ENCODE data around the gene ZNF384. TPM values are rescaled to one million over a fixed set of nuclear protein-coding genes. Genes with fewer than 3 reads are reported as not detected.
A peak's percentile ranks its signal among the peaks of the same experiment; 100 is the strongest.

The ZNF384 gene
- total and polyA plus RNA-seq, 11 donors = 15.0 to 38.1 (median 25.2) TPM

GRCh38 chr12:6643569-6644256 lies 45.5 kb downstream of the ZNF384 start:
- TF ChIP-seq POLR2A (IDR thresholded peaks at IDR 0.05) = no peak
- TF ChIP-seq, protein P1, sequence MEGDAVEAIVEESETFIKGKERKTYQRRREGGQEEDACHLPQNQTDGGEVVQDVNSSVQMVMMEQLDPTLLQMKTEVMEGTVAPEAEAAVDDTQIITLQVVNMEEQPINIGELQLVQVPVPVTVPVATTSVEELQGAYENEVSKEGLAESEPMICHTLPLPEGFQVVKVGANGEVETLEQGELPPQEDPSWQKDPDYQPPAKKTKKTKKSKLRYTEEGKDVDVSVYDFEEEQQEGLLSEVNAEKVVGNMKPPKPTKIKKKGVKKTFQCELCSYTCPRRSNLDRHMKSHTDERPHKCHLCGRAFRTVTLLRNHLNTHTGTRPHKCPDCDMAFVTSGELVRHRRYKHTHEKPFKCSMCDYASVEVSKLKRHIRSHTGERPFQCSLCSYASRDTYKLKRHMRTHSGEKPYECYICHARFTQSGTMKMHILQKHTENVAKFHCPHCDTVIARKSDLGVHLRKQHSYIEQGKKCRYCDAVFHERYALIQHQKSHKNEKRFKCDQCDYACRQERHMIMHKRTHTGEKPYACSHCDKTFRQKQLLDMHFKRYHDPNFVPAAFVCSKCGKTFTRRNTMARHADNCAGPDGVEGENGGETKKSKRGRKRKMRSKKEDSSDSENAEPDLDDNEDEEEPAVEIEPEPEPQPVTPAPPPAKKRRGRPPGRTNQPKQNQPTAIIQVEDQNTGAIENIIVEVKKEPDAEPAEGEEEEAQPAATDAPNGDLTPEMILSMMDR (IDR thresholded peaks at IDR 0.05) = no peak
- peaks cover 0 to 10% (median 0%) of the 10 kb centered on the region in 12 donors for H3K9me3 ChIP-seq
- peaks cover 0 to 66% (median 2%) of the 10 kb centered on the region in 12 donors for H3K4me1 ChIP-seq
- peaks cover 0 to 10% (median 8%) of the 10 kb centered on the region in 9 donors for H3K36me3 ChIP-seq
- WGBS, 4 donors = 80 to 93% (median 85%) methylated on average over 6 of the region's 6 CpGs
- intact Hi-C loops (cut with DNase I) = loop anchor here in 3 of 10 donors (2.0 to 10.0 kb wide), 3 partner anchors 25 to 79 kb away; partner anchors contain the start of gene NOP2 (in 1 of the 3)
- peak overlapping the region in 2 of 12 donors; percentile 66 to 91 for H3K27ac ChIP-seq
- ATAC-seq (peak in 2 of 4 donors; percentile 26 to 45), DNase-seq (peak in 2 of 5 donors; percentile 23 to 39)
- H3K27me3 ChIP-seq = peaks cover 0 to 6% (median 0%) of the 10 kb centered on the region in 9 donors
- no peak overlapping the region for H3K4me3 ChIP-seq

GRCh38 chr12:6641131-6641530 lies 48.0 kb downstream of the ZNF384 start:
- Histone ChIP-seq H3K4me3 (no peak overlapping the region), H3K4me1 (peaks cover 0 to 70% (median 0%) of the 10 kb centered on the region in 12 donors), H3K36me3 (no peaks in the 10 kb centered on the region), H3K9me3 (peaks cover 0 to 10% (median 0%) of the 10 kb centered on the region in 12 donors), H3K27me3 (peaks cover 0 to 6% (median 0%) of the 10 kb centered on the region in 9 donors), H3K27ac (no peak overlapping the region)
- 43 to 71% (median 56%) methylated on average over 4 of the region's 4 CpGs for WGBS, 4 donors
- intact Hi-C loops (cut with DNase I) = loop anchor here in 1 of 10 donors (10.0 kb wide), 1 partner anchor 76 kb away; the partner anchor contains the start of gene NOP2
- ATAC-seq = no peak
- no peak for DNase-seq
- TF ChIP-seq, protein P1 (IDR thresholded peaks at IDR 0.05) = no peak
- TF ChIP-seq POLR2A (IDR thresholded peaks at IDR 0.05) = no peak

- ATAC-seq = no peak
- TF ChIP-seq, protein P1 (IDR thresholded peaks at IDR 0.05) = no peak
- TF ChIP-seq POLR2A (IDR thresholded peaks at IDR 0.05) = no peak
- H3K4me1 ChIP-seq = peaks cover 0 to 74% (median 0%) of the 10 kb centered on the region in 12 donors
- no peak overlapping the region for H3K27ac ChIP-seq
- 79 to 94% (median 92%) methylated on average over 1 to 4 of the region's 4 CpGs for WGBS, 4 donors
- DNase-seq = no peak
- intact Hi-C loops (cut with DNase I) = loop anchor here in 1 of 10 donors (10.0 kb wide), 1 partner anchor 76 kb away; the partner anchor contains the start of gene NOP2
- no peak overlapping the region for H3K4me3 ChIP-seq
- H3K36me3 ChIP-seq = no peaks in the 10 kb centered on the region
- peaks cover 0 to 10% (median 0%) of the 10 kb centered on the region in 12 donors for H3K9me3 ChIP-seq
- H3K27me3 ChIP-seq = peaks cover 0 to 6% (median 0%) of the 10 kb centered on the region in 9 donors
These were observed 48.7 kb downstream of the ZNF384 start for GRCh38 chr12:6640497-6640896.

GRCh38 chr12:6639151-6639801 lies 49.9 kb downstream of the ZNF384 start:
- WGBS, 4 donors = 66 to 77% (median 71%) methylated on average over 9 to 11 of the region's 11 CpGs
- no peak overlapping the region for H3K4me3 ChIP-seq
- peak overlapping the region in 1 of 12 donors; percentile 66 for H3K27ac ChIP-seq
- peaks cover 0 to 5% (median 0%) of the 10 kb centered on the region in 12 donors for H3K9me3 ChIP-seq
- TF ChIP-seq POLR2A (IDR thresholded peaks at IDR 0.05) = no peak
- TF ChIP-seq, protein P1 (IDR thresholded peaks at IDR 0.05) = no peak
- intact Hi-C loops (cut with DNase I) = no loop called here
- peaks cover 0 to 6% (median 0%) of the 10 kb centered on the region in 9 donors for H3K27me3 ChIP-seq
- DNase-seq = no peak
- peak in 1 of 4 donors; percentile 8 for ATAC-seq
- no peaks in the 10 kb centered on the region for H3K36me3 ChIP-seq
- H3K4me1 ChIP-seq = peaks cover 0 to 68% (median 0%) of the 10 kb centered on the region in 12 donors
